GM12801 (cell line): ENCODE measurements around the gene SAAL1.

Source experiments
- CTCF ChIP-seq: IDR thresholded peaks from one replicate; pipeline ENCODE4 v1.5.1; 2011; ENCODE audit warnings: control low read depth; ENCODE audit not compliant: insufficient read length; ENCODE audit errors: extremely low read depth

Gene SAAL1

GRCh38 chr11:18078909-18079308 lies 27.0 kb downstream of the SAAL1 start:
- no peak for TF ChIP-seq CTCF

- TF ChIP-seq CTCF = no peak
These were observed 30.4 kb downstream of the SAAL1 start for GRCh38 chr11:18075444-18075843.

- no peak for TF ChIP-seq CTCF
These were observed 34.7 kb downstream of the SAAL1 start for GRCh38 chr11:18071098-18071705.

GRCh38 chr11:18067372-18067771 lies 38.5 kb downstream of the SAAL1 start:
- TF ChIP-seq CTCF = no peak

GRCh38 chr11:18066626-18067025 lies 39.3 kb downstream of the SAAL1 start:
- no peak for TF ChIP-seq CTCF

GRCh38 chr11:18065572-18065971 lies 40.3 kb downstream of the SAAL1 start:
- no peak for TF ChIP-seq CTCF

- TF ChIP-seq CTCF = no peak
These were observed 41.3 kb downstream of the SAAL1 start for GRCh38 chr11:18064450-18065054.
